ENCODE results near the gene ZNF646. TPM values are rescaled to one million over a fixed set of nuclear protein-coding genes. Genes with fewer than 3 reads are reported as not detected.
A peak's percentile ranks its signal among the peaks of the same experiment; 100 is the strongest.

The ZNF646 gene
- total RNA-seq, 1 donor from 2014 or later: 32.6 TPM

- no peaks in the 10 kb centered on the region for H3K9me3 Mint-ChIP-seq (ENCODE audit: low read depth)
- DNase-seq (ENCODE audit: low spot score, unreplicated experiment): no peak
These were observed 2.1 kb downstream of the ZNF646 start for GRCh38 chr16:31076319-31076718.

GRCh38 chr16:31077024-31077423, 2.8 kb downstream of the ZNF646 start:
- H3K36me3 Mint-ChIP-seq (ENCODE audit: insufficient read depth): peaks cover 4% of the 10 kb centered on the region
- TF ChIP-seq CTCF (IDR thresholded peaks at IDR 0.05; ENCODE audit: unreplicated experiment): no peak
- no peaks in the 10 kb centered on the region for H3K27me3 Mint-ChIP-seq
- no peak overlapping the region for H3K27ac Mint-ChIP-seq
- no peak for DNase-seq (ENCODE audit: low spot score, unreplicated experiment)
- no peaks in the 10 kb centered on the region for H3K9me3 Mint-ChIP-seq (ENCODE audit: low read depth)
- peaks cover 13% of the 10 kb centered on the region for H3K4me1 Mint-ChIP-seq (ENCODE audit: low read depth)
- H3K4me3 Mint-ChIP-seq (ENCODE audit: low read depth): no peak overlapping the region

More at GRCh38 chr16:31076319-31076718, 2.1 kb downstream of the ZNF646 start:
- peaks cover 19% of the 10 kb centered on the region for H3K4me1 Mint-ChIP-seq (ENCODE audit: low read depth)
- peak overlapping the region; percentile 91 for H3K4me3 Mint-ChIP-seq (ENCODE audit: low read depth)
- H3K36me3 Mint-ChIP-seq (ENCODE audit: insufficient read depth): peaks cover 4% of the 10 kb centered on the region
- no peak for TF ChIP-seq CTCF (IDR thresholded peaks at IDR 0.05; ENCODE audit: unreplicated experiment)
- H3K27ac Mint-ChIP-seq: no peak overlapping the region
- H3K27me3 Mint-ChIP-seq: no peaks in the 10 kb centered on the region

GRCh38 chr16:31077592-31078396, 3.6 kb downstream of the ZNF646 start:
- no peak for DNase-seq (ENCODE audit: low spot score, unreplicated experiment)
- TF ChIP-seq CTCF (IDR thresholded peaks at IDR 0.05; ENCODE audit: unreplicated experiment): no peak
- Mint-ChIP-seq H3K4me3 (ENCODE audit: low read depth) (no peak overlapping the region), H3K9me3 (ENCODE audit: low read depth) (no peaks in the 10 kb centered on the region), H3K27ac (no peak overlapping the region), H3K36me3 (ENCODE audit: insufficient read depth) (peaks cover 4% of the 10 kb centered on the region), H3K27me3 (no peaks in the 10 kb centered on the region), H3K4me1 (ENCODE audit: low read depth) (peaks cover 7% of the 10 kb centered on the region)

- Mint-ChIP-seq H3K27ac (no peak overlapping the region), H3K27me3 (no peaks in the 10 kb centered on the region), H3K4me1 (ENCODE audit: low read depth) (peaks cover 7% of the 10 kb centered on the region), H3K9me3 (ENCODE audit: low read depth) (no peaks in the 10 kb centered on the region), H3K4me3 (ENCODE audit: low read depth) (no peak overlapping the region), H3K36me3 (ENCODE audit: insufficient read depth) (peaks cover 4% of the 10 kb centered on the region)
- no peak for TF ChIP-seq CTCF (IDR thresholded peaks at IDR 0.05; ENCODE audit: unreplicated experiment)
- DNase-seq (ENCODE audit: low spot score, unreplicated experiment): no peak
These were observed 4.5 kb downstream of the ZNF646 start for GRCh38 chr16:31078597-31079341.

- no peak for DNase-seq (ENCODE audit: low spot score, unreplicated experiment)
- peaks cover 4% of the 10 kb centered on the region for H3K36me3 Mint-ChIP-seq (ENCODE audit: insufficient read depth)
- no peak overlapping the region for H3K4me3 Mint-ChIP-seq (ENCODE audit: low read depth)
- H3K4me1 Mint-ChIP-seq (ENCODE audit: low read depth): peaks cover 6% of the 10 kb centered on the region
- H3K9me3 Mint-ChIP-seq (ENCODE audit: low read depth): no peaks in the 10 kb centered on the region
- no peaks in the 10 kb centered on the region for H3K27me3 Mint-ChIP-seq
- no peak overlapping the region for H3K27ac Mint-ChIP-seq
- no peak for TF ChIP-seq CTCF (IDR thresholded peaks at IDR 0.05; ENCODE audit: unreplicated experiment)
These were observed 5.2 kb downstream of the ZNF646 start for GRCh38 chr16:31079342-31079944.

Measured in progenitor cell of endocrine pancreas (in vitro differentiated cells).